Astrocyte (in vitro differentiated cells and primary cell): Measurements from ENCODE around the gene PLEKHA6.

Source experiments
- CTCF ChIP-seq: IDR thresholded peaks from 2 replicates; pipeline ENCODE4 v1.5.1; 2011; ENCODE audit warnings: low read depth, mild to moderate bottlenecking, inconsistent platforms, low read length, moderate library complexity; ENCODE audit not compliant: insufficient read depth
- EZH2 ChIP-seq: IDR thresholded peaks from 2 replicates; pipeline ENCODE4 v1.6.1; 2012; ENCODE audit warnings: mild to moderate bottlenecking, low read length, inconsistent platforms; ENCODE audit not compliant: insufficient read depth

- TF ChIP-seq CTCF (no peak), EZH2 (no peak)
Observed at GRCh38 chr1:204408602-204409001, 48.9 kb upstream of the PLEKHA6 start.
